Measurements from ENCODE around the gene SMC1B.

DNA sequence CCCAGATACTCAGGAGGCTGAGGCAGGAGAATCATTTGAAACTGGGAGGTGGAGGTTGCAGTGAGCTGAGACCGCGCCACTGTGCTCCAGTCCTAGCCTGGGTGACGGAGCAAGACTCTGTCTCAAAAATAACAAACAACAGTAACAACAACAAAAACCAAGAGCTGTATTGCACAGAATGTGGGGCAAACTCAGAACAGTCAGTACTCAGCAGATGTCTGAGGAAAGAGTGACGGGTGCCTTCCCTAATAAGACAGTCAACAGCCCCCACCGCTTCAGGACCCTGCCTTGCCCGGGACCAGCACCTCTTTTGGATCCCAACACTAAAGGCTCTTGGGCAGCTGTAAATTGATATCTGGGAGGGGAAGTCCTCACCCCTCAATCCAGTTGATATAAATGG is 40.4 kb upstream of the SMC1B start:
- TF ChIP-seq CTCF (conservative IDR thresholded peaks at IDR 0.05) (no peak), EZH2 (IDR thresholded peaks at IDR 0.05; ENCODE audit: low read depth) (no peak)
